Measurements from ENCODE around the gene AMFR. TPM values are rescaled to one million over a fixed set of nuclear protein-coding genes. Genes with fewer than 3 reads are reported as not detected.

Gene AMFR
- total RNA-seq, 1 experiment from 2014 or later, result 25.6 TPM

DNA sequence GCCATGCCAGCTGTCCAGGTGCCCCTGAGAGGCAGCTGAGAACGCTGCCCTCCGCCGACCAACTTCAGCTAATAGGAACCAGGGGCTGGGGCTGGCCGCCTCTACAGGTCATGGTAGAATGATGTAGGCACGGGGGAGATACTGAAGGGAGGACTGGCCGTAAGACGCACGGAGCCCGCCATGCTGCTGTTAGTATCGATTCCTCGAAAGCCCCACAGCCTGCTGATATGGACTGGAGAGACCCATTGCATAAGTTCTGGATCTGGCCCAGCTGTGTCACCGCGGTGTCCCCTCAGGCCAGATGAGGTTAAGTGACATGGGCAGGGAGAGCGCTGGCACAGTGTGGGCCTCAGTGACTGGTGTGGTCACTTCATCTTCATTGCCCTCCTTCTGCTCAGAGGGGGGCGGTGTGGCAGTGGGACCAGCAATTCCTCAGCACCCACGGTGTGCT, 75.6 kb downstream of the AMFR start:
- Histone ChIP-seq H2BK5ac (ENCODE audit: insufficient read length, low read length) (no peak overlapping the region), H2BK20ac (ENCODE audit: low read depth, low read length, poor library complexity, severe bottlenecking) (no peak overlapping the region), H3K4me1 (ENCODE audit: insufficient read depth, low read length) (no peaks in the 10 kb centered on the region), H3K79me2 (ENCODE audit: insufficient read depth, low read length) (no peaks in the 10 kb centered on the region), H4K5ac (ENCODE audit: insufficient read length, low read depth, low read length) (no peak overlapping the region), H4K91ac (ENCODE audit: insufficient read length, low read depth, low read length) (no peak overlapping the region), H3K18ac (ENCODE audit: insufficient read length, low read depth, low read length) (no peak overlapping the region), H3K23ac (ENCODE audit: insufficient read length, low read depth, low read length) (no peak overlapping the region), H3K9ac (ENCODE audit: extremely low read depth, insufficient read length, low read length) (no peak overlapping the region), H3K9me3 (ENCODE audit: control insufficient read depth, low read depth, low read length) (no peaks in the 10 kb centered on the region), H3K79me1 (ENCODE audit: insufficient read depth, low read depth, low read length, poor library complexity, severe bottlenecking) (no peaks in the 10 kb centered on the region), H2BK120ac (ENCODE audit: low read depth, low read length, poor library complexity, severe bottlenecking) (no peak overlapping the region), H4K8ac (replicated peaks; ENCODE audit: insufficient read length, low read depth, low read length) (no peak overlapping the region), H3T11ph (ENCODE audit: low read length) (no peak overlapping the region), H2AFZ (ENCODE audit: low read length) (no peak overlapping the region), H2BK15ac (ENCODE audit: low read depth, low read length) (no peak overlapping the region), H3K23me2 (ENCODE audit: insufficient read length, low read depth, low read length, poor library complexity, severe bottlenecking) (no peaks in the 10 kb centered on the region), H3K4me2 (ENCODE audit: insufficient read depth, insufficient read length, low read length) (no peak overlapping the region), H3K27ac (ENCODE audit: insufficient read length, low read depth, low read length) (no peak overlapping the region), H2AK5ac (ENCODE audit: insufficient read length, low read length) (no peak overlapping the region), H4K20me1 (ENCODE audit: control insufficient read depth, insufficient read depth, insufficient read length) (no peaks in the 10 kb centered on the region), H3K56ac (ENCODE audit: insufficient read length, low read depth, low read length) (no peak overlapping the region), H3K14ac (ENCODE audit: insufficient read depth, low read length) (no peak overlapping the region), H2BK12ac (ENCODE audit: insufficient read length, low read depth, low read length) (no peak overlapping the region), H3K27me3 (ENCODE audit: insufficient read depth, low read length) (no peaks in the 10 kb centered on the region), H3K4ac (ENCODE audit: low read depth, low read length) (no peak overlapping the region)
- DNase-seq, result no peak
- WGBS (ENCODE audit: extremely low coverage, insufficient read length, low lambda C conversion rate), result no CpG with 5 or more reads among the region's 16 CpGs
- no peak overlapping the region for H3K4me3 Mint-ChIP-seq
- no peaks in the 10 kb centered on the region; the same call in none of the 2 replicates for H3K27me3 Mint-ChIP-seq (ENCODE audit: low read depth)
- TF ChIP-seq, protein P1, sequence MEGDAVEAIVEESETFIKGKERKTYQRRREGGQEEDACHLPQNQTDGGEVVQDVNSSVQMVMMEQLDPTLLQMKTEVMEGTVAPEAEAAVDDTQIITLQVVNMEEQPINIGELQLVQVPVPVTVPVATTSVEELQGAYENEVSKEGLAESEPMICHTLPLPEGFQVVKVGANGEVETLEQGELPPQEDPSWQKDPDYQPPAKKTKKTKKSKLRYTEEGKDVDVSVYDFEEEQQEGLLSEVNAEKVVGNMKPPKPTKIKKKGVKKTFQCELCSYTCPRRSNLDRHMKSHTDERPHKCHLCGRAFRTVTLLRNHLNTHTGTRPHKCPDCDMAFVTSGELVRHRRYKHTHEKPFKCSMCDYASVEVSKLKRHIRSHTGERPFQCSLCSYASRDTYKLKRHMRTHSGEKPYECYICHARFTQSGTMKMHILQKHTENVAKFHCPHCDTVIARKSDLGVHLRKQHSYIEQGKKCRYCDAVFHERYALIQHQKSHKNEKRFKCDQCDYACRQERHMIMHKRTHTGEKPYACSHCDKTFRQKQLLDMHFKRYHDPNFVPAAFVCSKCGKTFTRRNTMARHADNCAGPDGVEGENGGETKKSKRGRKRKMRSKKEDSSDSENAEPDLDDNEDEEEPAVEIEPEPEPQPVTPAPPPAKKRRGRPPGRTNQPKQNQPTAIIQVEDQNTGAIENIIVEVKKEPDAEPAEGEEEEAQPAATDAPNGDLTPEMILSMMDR (conservative IDR thresholded peaks at IDR 0.05), result no peak
- no peaks in the 10 kb centered on the region; a peak in 1 of 5 replicates for H3K9me3 Mint-ChIP-seq
- H3K36me3 Mint-ChIP-seq (ENCODE audit: insufficient read depth in 1 of 3, low read depth in 3 of 3), result no peaks in the 10 kb centered on the region; a peak in 1 of 7 replicates
- peak overlapping the region in 1 of 3 experiments; percentile 76; a peak in 1 of 7 replicates for H3K27ac Mint-ChIP-seq
- H3K4me1 Mint-ChIP-seq, result no peaks in the 10 kb centered on the region
